Upper lobe of left lung (tissue), 6 donors: ENCODE results near the gene SLX4IP. TPM values are rescaled to one million over a fixed set of nuclear protein-coding genes. Genes with fewer than 3 reads are reported as not detected.

ENCODE experiments used
- ATAC-seq, 2 donors: fragments of 200-7000 bp; cut with Tn5 transposase; one replicate each; pipeline ENCODE4 v1.9.1; 2022; ENCODE audit warnings: mild to moderate bottlenecking in 2 of 2, moderate library complexity in 2 of 2; ENCODE audit not compliant: low FRiP score in 2 of 2
- DNase-seq, 2 donors: peaks; one replicate each; pipeline ENCODE4 v3.0.0-alpha.2; 2019 to 2020
- H3K27ac ChIP-seq, 4 donors: fragments of 200-600 bp; sonication (generic); one replicate each; pipeline ENCODE4 v1.5.1; 2016 to 2019
- H3K27me3 ChIP-seq, 4 donors: fragments of 200-600 bp; sonication (generic); one replicate each; pipeline ENCODE4 v1.5.1; 2017 to 2019
- H3K36me3 ChIP-seq, 4 donors: fragments of 200-600 bp; sonication (generic); one replicate each; pipeline ENCODE4 v1.5.1; 2016 to 2019
- H3K4me1 ChIP-seq, 4 donors: fragments of 200-600 bp; sonication (generic); one replicate each; pipeline ENCODE4 v1.5.1; 2018 to 2019
- H3K4me3 ChIP-seq, 4 donors: fragments of 200-600 bp; sonication (generic); one replicate each; pipeline ENCODE4 v1.5.1; 2017 to 2019; ENCODE audit warnings: mild to moderate bottlenecking in 2 of 4, moderate library complexity in 1 of 4
- H3K9me3 ChIP-seq, 4 donors: fragments of 200-600 bp; sonication (generic); one replicate each; pipeline ENCODE4 v1.5.1; 2018 to 2019
- EP300 ChIP-seq, 4 donors: sonication (generic); formaldehyde crosslinking; IDR thresholded peaks; one replicate each; pipeline ENCODE4 v1.5.1; 2017; ENCODE audit warnings: antibody characterized with exemption in 4 of 4, control low read depth in 2 of 4
- POLR2A ChIP-seq, 4 donors: fragments of 450-650 bp; IDR thresholded peaks; one replicate each; pipeline ENCODE4 v1.5.1; 2016 to 2017; ENCODE audit warnings: antibody characterized with exemption in 4 of 4, mild to moderate bottlenecking in 2 of 4
- POLR2AphosphoS5 ChIP-seq, 2 donors: sonication (generic); formaldehyde crosslinking; IDR thresholded peaks; one replicate each; pipeline ENCODE4 v1.5.1; 2017; ENCODE audit warnings: antibody characterized with exemption in 2 of 2
- WGBS, 2 donors: methylation state at CpG; one replicate each; pipeline ENCODE4 v1.1.5; 2017 to 2018; 5-methylcytosine and 5-hydroxymethylcytosine counted together
- total RNA-seq, 6 donors: library from RNA; depleted of rRNA in 4 of 6; stranded (reverse); fragments of >200 nt in 4 of 6; gene quantifications; one replicate each; pipeline versions ENCODE4 v1.1.0 to v1.2.1, GENCODE V29; 2016 to 2021
- TF ChIP-seq, protein P1 (sequence below), 6 experiments: fragments of 450-650 bp in 4 of 6; fragments of 200-600 bp in 2 of 6; sonication (generic) in 2 of 6; IDR thresholded peaks; one replicate each; pipeline ENCODE4 v1.5.1; 2016 to 2019; ENCODE audit warnings: antibody characterized with exemption in 6 of 6
- donor health status: DM: no; HTN: no; CAD: no; lungs with moderate emphysema.
- donor health status: DM: no; HTN: yes; CAD: no; lungs with severe emphysema.

Gene SLX4IP
- total RNA-seq, 6 donors from 2014 or later: 3.2 to 6.0 (median 4.5) TPM

DNA sequence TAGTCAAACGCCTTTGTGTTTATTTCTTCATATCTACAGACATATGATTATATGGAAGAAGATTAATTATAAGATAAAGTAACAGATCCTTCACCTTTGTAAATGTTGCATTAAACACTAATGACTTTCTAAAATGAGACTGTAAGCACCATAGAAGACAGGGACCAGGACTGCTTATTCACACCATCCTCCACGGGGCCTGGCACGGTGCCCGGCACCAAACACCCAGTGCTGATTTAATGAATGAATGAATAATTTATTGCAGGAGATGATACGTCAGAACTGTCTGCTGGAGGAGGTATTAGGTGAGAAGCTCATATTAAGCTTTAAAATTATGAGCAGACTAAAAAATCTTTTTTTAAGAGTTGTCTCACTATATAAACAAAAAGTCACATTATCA is 88.3 kb downstream of the SLX4IP start:
- no peak overlapping the region for H3K4me3 ChIP-seq
- ATAC-seq (no peak), DNase-seq (peak in 1 of 2 donors; percentile 74)
- TF ChIP-seq, protein P1, sequence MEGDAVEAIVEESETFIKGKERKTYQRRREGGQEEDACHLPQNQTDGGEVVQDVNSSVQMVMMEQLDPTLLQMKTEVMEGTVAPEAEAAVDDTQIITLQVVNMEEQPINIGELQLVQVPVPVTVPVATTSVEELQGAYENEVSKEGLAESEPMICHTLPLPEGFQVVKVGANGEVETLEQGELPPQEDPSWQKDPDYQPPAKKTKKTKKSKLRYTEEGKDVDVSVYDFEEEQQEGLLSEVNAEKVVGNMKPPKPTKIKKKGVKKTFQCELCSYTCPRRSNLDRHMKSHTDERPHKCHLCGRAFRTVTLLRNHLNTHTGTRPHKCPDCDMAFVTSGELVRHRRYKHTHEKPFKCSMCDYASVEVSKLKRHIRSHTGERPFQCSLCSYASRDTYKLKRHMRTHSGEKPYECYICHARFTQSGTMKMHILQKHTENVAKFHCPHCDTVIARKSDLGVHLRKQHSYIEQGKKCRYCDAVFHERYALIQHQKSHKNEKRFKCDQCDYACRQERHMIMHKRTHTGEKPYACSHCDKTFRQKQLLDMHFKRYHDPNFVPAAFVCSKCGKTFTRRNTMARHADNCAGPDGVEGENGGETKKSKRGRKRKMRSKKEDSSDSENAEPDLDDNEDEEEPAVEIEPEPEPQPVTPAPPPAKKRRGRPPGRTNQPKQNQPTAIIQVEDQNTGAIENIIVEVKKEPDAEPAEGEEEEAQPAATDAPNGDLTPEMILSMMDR (IDR thresholded peaks at IDR 0.05): no peak
- no peak for TF ChIP-seq POLR2AphosphoS5 (IDR thresholded peaks at IDR 0.05)
- no peak for TF ChIP-seq POLR2A (IDR thresholded peaks at IDR 0.05)
- no peak for TF ChIP-seq EP300 (IDR thresholded peaks at IDR 0.05)
- H3K27me3 ChIP-seq: no peaks in the 10 kb centered on the region
- no peak overlapping the region for H3K27ac ChIP-seq
- WGBS, 2 donors: 75 to 84% methylated on average over 5 of the region's 5 CpGs
- no peaks in the 10 kb centered on the region for H3K36me3 ChIP-seq
- no peaks in the 10 kb centered on the region for H3K9me3 ChIP-seq
- H3K4me1 ChIP-seq: peaks cover 0 to 10% (median 0%) of the 10 kb centered on the region in 4 donors

DNA sequence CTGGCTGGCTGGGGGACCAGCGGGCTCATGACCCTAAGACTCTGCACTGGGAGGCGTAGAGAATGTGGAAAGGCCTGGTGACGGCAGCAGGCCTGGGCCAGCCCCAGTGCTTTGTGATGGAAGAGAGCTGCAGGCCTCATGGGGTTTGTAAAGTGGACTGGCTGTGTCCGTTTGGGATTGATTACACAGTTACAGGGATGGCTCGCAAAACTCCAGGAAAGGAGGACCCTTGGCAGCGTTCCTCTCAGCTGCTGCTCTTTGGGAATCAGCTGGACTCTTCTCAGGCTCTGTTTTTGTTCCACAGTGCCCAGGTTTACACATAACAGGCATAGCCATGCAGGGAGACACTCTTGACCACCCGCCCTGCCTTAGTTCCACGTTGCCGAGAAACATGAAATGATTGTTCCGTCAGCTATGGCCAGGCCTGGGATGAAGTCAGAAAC is 89.0 kb downstream of the SLX4IP start:
- 71 to 78% methylated on average over 10 of the region's 10 CpGs for WGBS, 2 donors
- peak in 1 of 2 donors; percentile 50 for DNase-seq
- peak; percentile 73 to 92 for ATAC-seq
- TF ChIP-seq EP300 (IDR thresholded peaks at IDR 0.05) (no peak), POLR2AphosphoS5 (IDR thresholded peaks at IDR 0.05) (no peak), POLR2A (IDR thresholded peaks at IDR 0.05) (no peak)
- TF ChIP-seq, protein P1 (IDR thresholded peaks at IDR 0.05): no peak
- H3K27ac ChIP-seq: peak overlapping the region in 1 of 4 donors; percentile 11
- H3K27me3 ChIP-seq: no peaks in the 10 kb centered on the region
- H3K9me3 ChIP-seq: no peaks in the 10 kb centered on the region
- H3K36me3 ChIP-seq: no peaks in the 10 kb centered on the region
- H3K4me1 ChIP-seq: peaks cover 0 to 10% (median 0%) of the 10 kb centered on the region in 4 donors
- no peak overlapping the region for H3K4me3 ChIP-seq

GRCh38 chr20:10524643-10525042 is 89.5 kb downstream of the SLX4IP start:
- TF ChIP-seq POLR2A (IDR thresholded peaks at IDR 0.05) (no peak), EP300 (IDR thresholded peaks at IDR 0.05) (no peak), POLR2AphosphoS5 (IDR thresholded peaks at IDR 0.05) (no peak)
- TF ChIP-seq, protein P1 (IDR thresholded peaks at IDR 0.05): no peak
- 92 to 93% methylated on average over 4 of the region's 4 CpGs for WGBS, 2 donors
- no peaks in the 10 kb centered on the region for H3K36me3 ChIP-seq

DNA sequence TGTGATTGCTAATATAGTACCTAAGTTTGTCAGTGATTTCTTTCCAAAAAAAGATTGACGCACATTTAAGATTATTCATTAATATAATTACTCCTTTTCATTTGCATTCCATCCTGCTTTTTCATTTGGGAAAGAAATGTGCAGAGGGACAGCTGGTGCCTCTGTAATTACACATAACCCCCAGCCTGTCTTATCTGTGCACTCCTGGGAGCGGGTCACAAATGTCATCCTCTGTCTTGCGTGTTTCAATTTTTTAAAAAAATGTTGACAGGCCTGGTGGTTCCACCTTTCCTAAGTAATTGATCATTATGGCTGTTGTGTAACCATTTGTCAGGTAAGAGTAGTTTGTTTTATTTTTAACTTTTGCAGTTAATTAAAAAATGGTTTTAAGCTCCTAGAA is 92.7 kb downstream of the SLX4IP start:
- Histone ChIP-seq H3K4me3 (no peak overlapping the region), H3K4me1 (no peaks in the 10 kb centered on the region), H3K27me3 (no peaks in the 10 kb centered on the region), H3K9me3 (no peaks in the 10 kb centered on the region), H3K36me3 (no peaks in the 10 kb centered on the region), H3K27ac (no peak overlapping the region)
- TF ChIP-seq POLR2AphosphoS5 (IDR thresholded peaks at IDR 0.05) (no peak), EP300 (IDR thresholded peaks at IDR 0.05) (no peak)
- WGBS, 2 donors: 96 to 99% methylated on average over 3 of the region's 3 CpGs
- DNase-seq (no peak), ATAC-seq (no peak)

More at GRCh38 chr20:10524643-10525042, 89.5 kb downstream of the SLX4IP start:
- Histone ChIP-seq H3K4me3 (no peak overlapping the region), H3K4me1 (peaks cover 0 to 10% (median 0%) of the 10 kb centered on the region in 4 donors), H3K9me3 (no peaks in the 10 kb centered on the region), H3K27me3 (no peaks in the 10 kb centered on the region), H3K27ac (peak overlapping the region in 1 of 4 donors; percentile 11)
- ATAC-seq (peak in 1 of 2 donors; percentile 3), DNase-seq (no peak)

DNA sequence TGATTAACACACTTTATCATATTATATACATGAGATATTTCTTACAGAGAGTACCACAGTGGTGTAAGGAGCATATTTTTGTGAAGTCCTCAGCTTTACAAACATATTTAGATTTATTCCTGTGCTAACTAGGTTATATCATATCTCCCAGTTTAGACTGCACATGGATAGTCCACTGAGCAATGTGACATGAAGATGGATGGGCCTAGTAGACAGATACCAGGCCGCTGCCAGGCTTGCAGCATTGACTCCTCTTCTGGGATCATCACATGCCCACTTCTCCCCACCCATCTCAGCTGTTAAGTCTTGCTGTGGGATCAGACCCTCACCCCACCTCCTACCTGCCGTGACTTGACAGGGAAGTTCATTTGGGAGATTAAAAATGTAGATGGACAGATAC is 95.8 kb downstream of the SLX4IP start:
- no peak for DNase-seq
- no peaks in the 10 kb centered on the region for H3K4me1 ChIP-seq
- WGBS, 2 donors: 96 to 100% methylated on average over 2 of the region's 2 CpGs

More for the DNA sequence above, 95.8 kb downstream of the SLX4IP start:
- Histone ChIP-seq H3K4me3 (no peak overlapping the region), H3K27ac (no peak overlapping the region), H3K9me3 (no peaks in the 10 kb centered on the region), H3K36me3 (no peaks in the 10 kb centered on the region), H3K27me3 (no peaks in the 10 kb centered on the region)
- TF ChIP-seq EP300 (IDR thresholded peaks at IDR 0.05) (no peak), POLR2A (IDR thresholded peaks at IDR 0.05) (no peak), POLR2AphosphoS5 (IDR thresholded peaks at IDR 0.05) (no peak)
- TF ChIP-seq, protein P1 (IDR thresholded peaks at IDR 0.05): no peak
- ATAC-seq: no peak
